IPS-15b (cell line): ENCODE results near the gene CAMK2A.
"Not testable (repeated sequence)": the region's sequence is repeated elsewhere in the genome, so short reads cannot be mapped to it uniquely, and the experiment has no call there.

Experiments
- H3K27me3 ChIP-seq: one replicate; pipeline ENCODE4 v1.6.1; 2013; ENCODE audit warnings: low read length; ENCODE audit not compliant: control insufficient read depth, insufficient read depth
- H3K36me3 ChIP-seq: one replicate; pipeline ENCODE4 v1.6.1; 2013; ENCODE audit warnings: low read length; ENCODE audit not compliant: control insufficient read depth, insufficient read depth
- H3K4me1 ChIP-seq: one replicate; pipeline ENCODE4 v1.6.1; 2013; ENCODE audit warnings: mild to moderate bottlenecking, low read length; ENCODE audit not compliant: control insufficient read depth, insufficient read depth
- H3K4me3 ChIP-seq: one replicate; pipeline ENCODE4 v1.5.1; 2013; ENCODE audit warnings: low read depth, low read length
- H3K9ac ChIP-seq: one replicate; pipeline ENCODE4 v1.6.1; 2013; ENCODE audit warnings: low read depth, mild to moderate bottlenecking, low read length
- H3K9me3 ChIP-seq: one replicate; pipeline ENCODE4 v1.6.1; 2013; ENCODE audit warnings: mild to moderate bottlenecking, low read length; ENCODE audit not compliant: control insufficient read depth, insufficient read depth

CAMK2A gene

GRCh38 chr5:150254774-150255173 lies 34.8 kb downstream of the CAMK2A start:
- Histone ChIP-seq H3K36me3 (no peaks in the 10 kb centered on the region), H3K4me3 (no peak overlapping the region), H3K9me3 (no peaks in the 10 kb centered on the region), H3K9ac (no peak overlapping the region), H3K4me1 (peaks cover 5% of the 10 kb centered on the region), H3K27me3 (no peaks in the 10 kb centered on the region)

DNA sequence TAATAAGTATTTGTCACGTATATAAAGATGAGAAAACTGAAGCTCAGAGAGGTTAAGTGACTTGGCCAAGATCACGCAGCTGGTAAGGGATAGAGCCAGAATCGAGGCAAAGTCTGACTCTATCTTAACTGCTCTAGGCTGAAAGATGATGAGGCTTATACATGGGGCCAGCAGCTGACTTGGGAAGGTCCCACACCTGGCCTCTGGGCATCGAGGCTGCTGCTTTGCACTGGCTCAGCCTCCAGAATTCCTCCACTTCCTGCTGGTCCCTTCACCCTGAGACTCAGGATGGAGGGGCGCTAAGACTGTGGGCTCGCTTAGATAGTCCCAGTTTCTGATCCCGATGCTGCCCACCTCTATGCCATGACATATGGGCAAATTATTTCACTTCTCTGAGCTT lies 35.2 kb downstream of the CAMK2A start:
- Histone ChIP-seq H3K9me3 (no peaks in the 10 kb centered on the region), H3K4me3 (no peak overlapping the region), H3K9ac (no peak overlapping the region), H3K4me1 (peaks cover 5% of the 10 kb centered on the region), H3K36me3 (no peaks in the 10 kb centered on the region), H3K27me3 (no peaks in the 10 kb centered on the region)

DNA sequence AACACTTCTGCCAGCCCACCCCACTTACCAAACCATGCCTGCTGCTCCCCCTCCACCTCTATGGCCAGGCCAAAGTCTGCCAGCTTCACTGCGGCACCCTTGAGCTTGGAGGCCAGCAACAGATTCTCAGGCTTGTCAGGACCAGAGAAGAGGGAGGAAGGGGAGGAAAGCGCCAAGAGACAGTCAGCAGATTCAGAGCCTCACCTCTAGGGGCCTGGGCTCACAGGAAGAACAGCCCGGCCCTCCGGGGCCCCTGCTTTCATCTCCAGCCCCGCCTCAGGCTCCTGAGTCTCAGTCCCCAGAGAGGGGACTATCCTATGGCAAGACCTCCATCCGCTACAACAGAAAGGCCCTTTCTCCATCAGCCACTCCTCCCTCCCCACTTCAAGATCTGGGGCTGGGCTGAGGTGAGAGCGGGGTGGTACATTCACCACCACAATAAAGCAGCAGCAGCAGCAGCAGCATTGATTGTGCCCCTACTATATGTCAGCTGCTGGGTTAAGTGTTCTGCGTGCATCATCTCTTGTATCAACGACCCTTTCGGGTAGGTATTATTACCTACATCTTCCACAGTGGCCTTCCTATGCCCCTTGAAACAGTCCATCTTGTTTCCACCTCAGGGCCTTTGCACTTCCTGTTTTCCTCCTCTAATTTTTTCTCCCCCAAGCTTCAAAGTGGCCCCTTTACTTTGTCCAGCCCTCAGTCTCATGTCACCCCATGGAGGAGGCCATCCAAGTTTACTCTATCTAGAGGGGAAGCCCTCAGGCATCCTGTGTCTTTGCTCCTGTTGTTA lies 36.0 kb downstream of the CAMK2A start:
- no peaks in the 10 kb centered on the region for H3K27me3 ChIP-seq
- H3K36me3 ChIP-seq = no peaks in the 10 kb centered on the region
- H3K4me3 ChIP-seq = no peak overlapping the region
- no peaks in the 10 kb centered on the region for H3K9me3 ChIP-seq
- H3K9ac ChIP-seq = no peak overlapping the region
- H3K4me1 ChIP-seq = peaks cover 5% of the 10 kb centered on the region

- Histone ChIP-seq H3K9ac (no peak overlapping the region), H3K9me3 (no peaks in the 10 kb centered on the region), H3K4me3 (no peak overlapping the region), H3K4me1 (peaks cover 5% of the 10 kb centered on the region), H3K36me3 (no peaks in the 10 kb centered on the region), H3K27me3 (no peaks in the 10 kb centered on the region)
Observed at GRCh38 chr5:150252489-150252888, 37.1 kb downstream of the CAMK2A start.

DNA sequence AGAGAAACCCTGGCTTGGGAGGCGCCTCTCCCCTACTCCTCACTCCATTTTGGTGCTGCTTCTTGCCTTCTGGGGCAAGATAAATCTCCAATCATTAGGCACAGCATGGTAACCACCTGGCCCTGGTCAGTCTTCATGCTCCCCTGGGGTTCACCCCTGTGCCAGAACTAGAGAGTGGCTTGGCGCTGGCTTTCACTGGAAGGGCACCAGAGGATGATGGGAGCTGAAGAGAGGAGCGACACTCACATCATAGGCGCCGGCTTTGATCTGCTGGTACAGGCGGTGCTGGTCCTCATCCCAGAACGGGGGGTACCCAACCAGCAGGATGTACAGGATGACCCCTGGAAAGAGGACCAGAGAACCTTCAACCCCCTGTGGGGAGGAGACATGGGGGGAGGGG lies 38.1 kb downstream of the CAMK2A start:
- Histone ChIP-seq H3K9me3 (no peaks in the 10 kb centered on the region), H3K4me3 (no peak overlapping the region), H3K27me3 (no peaks in the 10 kb centered on the region), H3K4me1 (peaks cover 5% of the 10 kb centered on the region), H3K9ac (no peak overlapping the region), H3K36me3 (no peaks in the 10 kb centered on the region)

GRCh38 chr5:150249744-150250143 lies 39.8 kb downstream of the CAMK2A start:
- Histone ChIP-seq H3K27me3 (no peaks in the 10 kb centered on the region), H3K4me1 (no peaks in the 10 kb centered on the region), H3K9ac (no peak overlapping the region), H3K36me3 (no peaks in the 10 kb centered on the region), H3K9me3 (no peaks in the 10 kb centered on the region), H3K4me3 (no peak overlapping the region)

- no peaks in the 10 kb centered on the region for H3K9me3 ChIP-seq
- no peak overlapping the region for H3K9ac ChIP-seq
- no peaks in the 10 kb centered on the region for H3K4me1 ChIP-seq
- H3K36me3 ChIP-seq = no peaks in the 10 kb centered on the region
- no peak overlapping the region for H3K4me3 ChIP-seq
- no peaks in the 10 kb centered on the region for H3K27me3 ChIP-seq
Observed at GRCh38 chr5:150248946-150249345, 40.6 kb downstream of the CAMK2A start.

- not testable (repeated sequence) for H3K4me1 ChIP-seq, H3K9me3 ChIP-seq, H3K4me3 ChIP-seq
Observed at GRCh38 chr5:150248493-150248892, 41.1 kb downstream of the CAMK2A start.

DNA sequence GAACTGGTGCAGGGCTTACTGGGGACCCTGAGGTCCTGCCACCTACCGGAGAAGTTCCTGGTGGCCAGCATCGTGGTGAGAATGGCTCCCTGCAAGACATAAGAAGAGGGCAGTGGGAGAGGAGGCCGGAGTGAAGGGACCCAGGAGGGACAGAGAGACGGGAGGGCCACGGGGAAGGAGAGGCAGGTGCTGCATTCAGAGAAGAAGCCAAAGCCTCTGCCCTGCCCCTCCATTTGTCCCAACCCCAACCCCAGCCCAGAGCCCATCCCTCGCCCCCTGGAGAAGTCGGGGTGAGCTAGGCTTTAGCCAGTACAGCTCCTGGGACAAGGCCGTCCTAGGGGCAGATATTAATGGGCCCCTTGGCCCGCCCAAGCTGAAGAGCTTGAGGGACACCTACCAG lies 41.8 kb downstream of the CAMK2A start:
- H3K9ac ChIP-seq = no peak overlapping the region
- H3K27me3 ChIP-seq = no peaks in the 10 kb centered on the region
- no peaks in the 10 kb centered on the region for H3K9me3 ChIP-seq
- H3K4me1 ChIP-seq = no peaks in the 10 kb centered on the region
- no peaks in the 10 kb centered on the region for H3K36me3 ChIP-seq
- no peak overlapping the region for H3K4me3 ChIP-seq

More at GRCh38 chr5:150248493-150248892, 41.1 kb downstream of the CAMK2A start:
- H3K27me3 ChIP-seq, H3K36me3 ChIP-seq, H3K9ac ChIP-seq: not testable (repeated sequence)

- Histone ChIP-seq H3K9ac (no peak overlapping the region), H3K4me1 (no peaks in the 10 kb centered on the region), H3K27me3 (no peaks in the 10 kb centered on the region), H3K9me3 (no peaks in the 10 kb centered on the region), H3K36me3 (no peaks in the 10 kb centered on the region), H3K4me3 (no peak overlapping the region)
Observed at GRCh38 chr5:150246835-150247234, 42.7 kb downstream of the CAMK2A start.

DNA sequence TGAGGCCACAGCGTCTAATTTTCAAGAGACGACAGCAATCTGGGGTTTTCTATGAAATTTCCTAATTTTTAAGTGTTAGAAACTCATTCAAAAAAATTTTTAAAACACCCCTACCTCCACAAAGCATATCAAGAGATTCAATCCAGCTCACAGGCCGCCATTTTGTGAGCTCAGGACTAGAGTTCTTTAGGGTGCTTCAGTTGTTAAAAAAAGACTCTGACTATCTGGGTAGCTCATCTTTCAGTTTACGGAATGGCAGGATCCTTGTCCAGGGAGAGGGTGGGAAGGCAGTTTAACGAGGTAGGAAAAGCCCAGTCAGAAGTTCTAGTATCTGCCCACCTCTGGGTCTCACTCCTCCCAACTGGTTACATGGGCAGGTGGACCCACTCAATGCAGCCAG lies 43.1 kb downstream of the CAMK2A start:
- H3K9ac ChIP-seq = no peak overlapping the region
- H3K27me3 ChIP-seq = no peaks in the 10 kb centered on the region
- no peak overlapping the region for H3K4me3 ChIP-seq
- no peaks in the 10 kb centered on the region for H3K4me1 ChIP-seq
- H3K9me3 ChIP-seq = no peaks in the 10 kb centered on the region
- no peaks in the 10 kb centered on the region for H3K36me3 ChIP-seq

DNA sequence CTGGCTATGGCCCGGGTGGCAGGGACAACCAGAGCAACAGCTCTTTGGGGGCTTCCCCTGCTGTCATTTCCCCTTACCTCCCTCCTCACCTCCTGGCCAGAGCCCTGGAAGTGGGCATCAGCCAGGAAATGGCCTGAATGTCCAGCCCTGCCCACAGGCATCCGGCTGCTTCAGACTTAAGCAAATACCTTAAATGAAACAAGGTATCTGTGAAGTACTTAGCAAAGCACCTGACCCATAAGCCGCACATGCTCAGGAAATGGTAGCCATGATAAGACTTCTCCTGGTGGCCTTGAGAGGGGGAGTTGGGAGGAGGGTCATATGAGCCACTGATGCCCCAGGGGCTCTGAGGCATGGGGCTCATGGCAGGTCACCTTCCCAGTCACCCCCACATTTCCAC lies 43.8 kb downstream of the CAMK2A start:
- H3K9ac ChIP-seq = no peak overlapping the region
- no peak overlapping the region for H3K4me3 ChIP-seq
- H3K4me1 ChIP-seq = no peaks in the 10 kb centered on the region
- H3K27me3 ChIP-seq = no peaks in the 10 kb centered on the region
- H3K9me3 ChIP-seq = no peaks in the 10 kb centered on the region
- no peaks in the 10 kb centered on the region for H3K36me3 ChIP-seq
